SU-DHL-6 (cell line): ENCODE data around the gene PDZD8.

Source experiments
- H2AFZ ChIP-seq: fragments of 200-600 bp; sonication (generic); 2 replicates; pipeline ENCODE4 v1.6.1; 2014; ENCODE audit warnings: low read depth, mild to moderate bottlenecking, moderate library complexity, mixed read lengths, antibody characterized with exemption, low read length; ENCODE audit not compliant: severe bottlenecking
- H3F3A ChIP-seq: fragments of 200-600 bp; shearing (Covaris generic); 2 replicates; pipeline ENCODE4 v1.6.0; 2016; ENCODE audit warnings: antibody characterized with exemption, mild to moderate bottlenecking; ENCODE audit not compliant: insufficient read depth
- H3K27ac ChIP-seq: fragments of 200-600 bp; sonication (generic); 2 replicates; pipeline ENCODE4 v1.5.1; 2016; ENCODE audit warnings: low read depth, mild to moderate bottlenecking, low read length, moderate library complexity, mixed read lengths
- H3K27me3 ChIP-seq: fragments of 200-600 bp; sonication (generic), shearing (Covaris generic); 2 replicates; pipeline ENCODE4 v1.6.0; 2014; ENCODE audit warnings: mild to moderate bottlenecking, low read length
- H3K36me3 ChIP-seq: fragments of 200-600 bp; sonication (generic); 2 replicates; pipeline ENCODE4 v1.6.1; 2014; ENCODE audit warnings: mild to moderate bottlenecking, low read length, mixed read lengths
- H3K4me2 ChIP-seq: fragments of 300-600, 200-600 bp; shearing (Covaris generic), sonication (generic); 2 replicates; pipeline ENCODE4 v1.6.0; 2014; ENCODE audit warnings: low read length, low read depth, mild to moderate bottlenecking; ENCODE audit not compliant: poor library complexity, severe bottlenecking
- H3K4me3 ChIP-seq: fragments of 200-600 bp; sonication (generic); 2 replicates; pipeline ENCODE4 v1.5.1; 2014; ENCODE audit warnings: antibody characterized with exemption, low read length, mild to moderate bottlenecking, mixed read lengths; ENCODE audit not compliant: insufficient read depth, poor library complexity, severe bottlenecking
- H3K79me2 ChIP-seq: fragments of 200-600 bp; sonication (generic); 2 replicates; pipeline ENCODE4 v1.6.1; 2014; ENCODE audit warnings: mild to moderate bottlenecking, low read length, moderate library complexity; ENCODE audit not compliant: insufficient read depth
- H3K9ac ChIP-seq: fragments of 200-600 bp; sonication (generic); 2 replicates; pipeline ENCODE4 v1.7.0; 2014; ENCODE audit warnings: mild to moderate bottlenecking, low read length
- H3K9me2 ChIP-seq: fragments of 200-600 bp; sonication (generic); replicated peaks from 2 replicates; pipeline ENCODE4 v1.6.1; 2014; ENCODE audit warnings: low read length; ENCODE audit not compliant: insufficient read depth
- H3K9me3 ChIP-seq: fragments of 200-600 bp; sonication (generic); 2 replicates; pipeline ENCODE4 v1.6.1; 2014; ENCODE audit warnings: low read length, mixed read lengths; ENCODE audit not compliant: insufficient read depth
- H4K20me1 ChIP-seq: fragments of 200-600 bp; sonication (generic); 2 replicates; pipeline ENCODE4 v1.6.1; 2014; ENCODE audit warnings: low read depth, mild to moderate bottlenecking, antibody characterized with exemption, low read length, moderate library complexity, mixed read lengths
- EZH2phosphoT487 ChIP-seq: fragments of 200-600 bp; sonication (generic), shearing (Covaris generic); conservative IDR thresholded peaks from 2 replicates; pipeline ENCODE4 v1.6.1; 2018; ENCODE audit warnings: mild to moderate bottlenecking, antibody characterized with exemption, low read length, moderate library complexity, mixed read lengths
- TF ChIP-seq, protein P1 (sequence below): fragments of 200-600 bp; sonication (generic); IDR thresholded peaks from one replicate; pipeline ENCODE4 v1.5.1; 2017; ENCODE audit warnings: antibody characterized with exemption, mild to moderate bottlenecking, low read length, moderate library complexity; ENCODE audit not compliant: insufficient read depth, poor library complexity, severe bottlenecking

Gene PDZD8

DNA sequence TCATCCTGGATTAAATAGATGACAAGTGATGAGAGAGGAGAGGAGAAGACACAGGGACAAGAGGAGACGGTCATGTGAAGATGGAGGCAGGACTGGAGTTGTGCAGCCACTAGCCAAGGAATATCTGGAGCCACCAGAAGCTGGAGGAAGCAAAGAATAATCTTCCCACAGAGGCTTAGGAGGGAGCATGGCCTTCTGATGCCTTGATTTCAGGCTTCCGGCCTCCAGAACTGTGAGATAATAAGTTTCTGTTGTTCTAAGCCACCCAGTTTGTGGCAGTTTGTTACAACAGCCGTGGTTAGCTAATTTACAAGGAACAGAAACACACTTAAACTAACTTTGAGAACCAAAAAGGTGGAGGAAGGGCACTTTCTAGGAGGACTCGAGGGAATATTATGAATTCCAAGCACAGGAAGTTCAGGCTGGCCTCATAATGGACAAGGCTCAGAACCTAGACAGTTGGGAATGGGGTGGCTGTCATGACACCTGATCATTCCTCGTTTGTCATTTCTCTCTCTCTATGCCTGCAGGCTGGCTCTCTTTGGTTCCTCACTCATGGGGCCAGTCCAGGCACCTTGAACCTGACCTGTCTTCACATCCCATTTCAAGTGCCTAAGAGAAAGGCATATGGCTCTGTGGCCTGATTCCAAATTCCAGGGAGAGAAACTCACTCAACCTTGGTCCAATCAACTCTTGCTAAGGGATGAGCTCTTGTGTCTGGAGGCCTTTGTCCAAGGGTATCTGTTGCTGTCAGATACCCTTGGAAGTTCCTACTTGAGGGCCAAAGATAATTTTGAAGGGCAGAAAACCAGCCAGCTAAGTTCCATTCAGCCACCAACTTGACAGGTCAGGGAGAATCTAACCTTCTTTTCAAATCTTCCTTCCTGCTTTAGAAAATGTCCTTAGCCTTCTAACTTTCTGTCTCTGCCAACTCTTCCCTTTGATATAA is 33.5 kb upstream of the PDZD8 start:
- Histone ChIP-seq H3K9me3 (no peaks in the 10 kb centered on the region), H3K4me3 (no peak overlapping the region), H3K36me3 (no peaks in the 10 kb centered on the region), H2AFZ (no peak overlapping the region), H3K79me2 (no peaks in the 10 kb centered on the region), H3K9me2 (no peaks in the 10 kb centered on the region), H3K4me2 (no peak overlapping the region), H4K20me1 (no peaks in the 10 kb centered on the region), H3K27me3 (no peaks in the 10 kb centered on the region), H3F3A (no peaks in the 10 kb centered on the region), H3K9ac (no peak overlapping the region), H3K27ac (no peak overlapping the region)
- no peak for TF ChIP-seq EZH2phosphoT487
- TF ChIP-seq, protein P1, sequence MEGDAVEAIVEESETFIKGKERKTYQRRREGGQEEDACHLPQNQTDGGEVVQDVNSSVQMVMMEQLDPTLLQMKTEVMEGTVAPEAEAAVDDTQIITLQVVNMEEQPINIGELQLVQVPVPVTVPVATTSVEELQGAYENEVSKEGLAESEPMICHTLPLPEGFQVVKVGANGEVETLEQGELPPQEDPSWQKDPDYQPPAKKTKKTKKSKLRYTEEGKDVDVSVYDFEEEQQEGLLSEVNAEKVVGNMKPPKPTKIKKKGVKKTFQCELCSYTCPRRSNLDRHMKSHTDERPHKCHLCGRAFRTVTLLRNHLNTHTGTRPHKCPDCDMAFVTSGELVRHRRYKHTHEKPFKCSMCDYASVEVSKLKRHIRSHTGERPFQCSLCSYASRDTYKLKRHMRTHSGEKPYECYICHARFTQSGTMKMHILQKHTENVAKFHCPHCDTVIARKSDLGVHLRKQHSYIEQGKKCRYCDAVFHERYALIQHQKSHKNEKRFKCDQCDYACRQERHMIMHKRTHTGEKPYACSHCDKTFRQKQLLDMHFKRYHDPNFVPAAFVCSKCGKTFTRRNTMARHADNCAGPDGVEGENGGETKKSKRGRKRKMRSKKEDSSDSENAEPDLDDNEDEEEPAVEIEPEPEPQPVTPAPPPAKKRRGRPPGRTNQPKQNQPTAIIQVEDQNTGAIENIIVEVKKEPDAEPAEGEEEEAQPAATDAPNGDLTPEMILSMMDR, result no peak

DNA sequence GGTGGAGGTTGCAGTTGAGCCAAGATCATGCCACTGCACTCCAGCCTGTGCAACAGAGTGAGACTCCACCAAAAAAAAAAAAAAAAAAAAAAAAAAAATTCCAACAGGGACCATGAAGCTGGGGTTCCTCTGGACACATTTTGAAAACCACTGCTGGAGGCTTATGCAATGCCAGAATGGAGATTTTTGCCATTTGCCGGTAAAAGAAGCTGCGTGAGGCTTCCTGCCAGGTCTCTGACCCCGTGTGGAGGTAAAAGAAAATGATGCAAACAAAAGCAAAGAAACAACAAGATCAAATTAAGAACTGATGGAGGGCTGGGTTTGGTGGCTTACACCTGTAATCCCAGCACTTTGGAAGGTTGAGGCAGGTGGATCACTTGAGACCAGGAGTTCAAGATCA is 30.5 kb upstream of the PDZD8 start:
- no peaks in the 10 kb centered on the region for H3K9me3 ChIP-seq
- H3K9ac ChIP-seq, result no peak overlapping the region
- TF ChIP-seq EZH2phosphoT487, result no peak
- TF ChIP-seq, protein P1, result no peak
- H3K27ac ChIP-seq, result no peak overlapping the region
- H3K9me2 ChIP-seq, result no peaks in the 10 kb centered on the region
- H3K79me2 ChIP-seq, result no peaks in the 10 kb centered on the region
- no peaks in the 10 kb centered on the region for H4K20me1 ChIP-seq
- H3K4me2 ChIP-seq, result no peak overlapping the region
- H3K36me3 ChIP-seq, result no peaks in the 10 kb centered on the region
- no peak overlapping the region for H3K4me3 ChIP-seq
- H2AFZ ChIP-seq, result no peak overlapping the region
- no peaks in the 10 kb centered on the region for H3F3A ChIP-seq
- no peaks in the 10 kb centered on the region for H3K27me3 ChIP-seq

DNA sequence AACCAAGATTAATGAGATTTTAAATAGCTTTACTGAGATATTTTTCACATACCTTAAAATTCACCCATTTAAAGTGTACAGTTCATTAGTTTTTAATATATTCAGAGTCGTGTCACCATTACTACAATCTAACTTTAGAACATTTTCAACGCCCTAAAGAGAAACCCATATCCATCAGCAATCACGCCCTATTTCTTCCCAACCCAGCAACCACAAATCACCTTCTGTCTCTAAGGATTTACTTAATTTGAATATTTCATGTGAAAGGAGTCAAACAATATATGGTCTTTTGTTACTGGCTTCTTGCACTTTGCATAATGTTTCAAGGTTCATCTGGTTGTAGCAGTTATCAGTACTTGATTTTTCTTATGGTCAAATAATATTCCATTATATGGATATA is 25.1 kb upstream of the PDZD8 start:
- H3K9me3 ChIP-seq, result no peaks in the 10 kb centered on the region
- H3F3A ChIP-seq, result no peaks in the 10 kb centered on the region
- no peaks in the 10 kb centered on the region for H3K27me3 ChIP-seq
- no peaks in the 10 kb centered on the region for H4K20me1 ChIP-seq
- no peaks in the 10 kb centered on the region for H3K79me2 ChIP-seq
- TF ChIP-seq, protein P1, result no peak
- no peak for TF ChIP-seq EZH2phosphoT487
- no peaks in the 10 kb centered on the region for H3K36me3 ChIP-seq
- no peak overlapping the region for H3K27ac ChIP-seq
- H3K4me3 ChIP-seq, result no peak overlapping the region
- H3K9me2 ChIP-seq, result no peaks in the 10 kb centered on the region
- H3K9ac ChIP-seq, result no peak overlapping the region
- no peak overlapping the region for H3K4me2 ChIP-seq
- no peak overlapping the region for H2AFZ ChIP-seq
